22Rv1 (cell line): ENCODE measurements around the gene SYT6.

Experiments used
- H3K27ac ChIP-seq: fragments of 450-650 bp; 2 replicates; pipeline ENCODE4 v1.5.1; 2017
- CTCF ChIP-seq: fragments of 450-650 bp; IDR thresholded peaks from 2 replicates; pipeline ENCODE4 v1.5.1; 2017; ENCODE audit warnings: mild to moderate bottlenecking
- ZFX ChIP-seq: fragments of 450-650 bp; IDR thresholded peaks from 2 replicates; pipeline ENCODE4 v1.6.1; 2017; ENCODE audit warnings: antibody characterized with exemption, borderline replicate concordance

The SYT6 gene

GRCh38 chr1:114169509-114169908, 15.8 kb upstream of the SYT6 start:
- TF ChIP-seq CTCF (no peak), ZFX (no peak)
- H3K27ac ChIP-seq: no peak overlapping the region

GRCh38 chr1:114167226-114167625, 13.6 kb upstream of the SYT6 start:
- TF ChIP-seq ZFX: no peak
- no peak for TF ChIP-seq CTCF

GRCh38 chr1:114164840-114165543, 11.3 kb upstream of the SYT6 start:
- TF ChIP-seq CTCF: no peak
- TF ChIP-seq ZFX: no peak
- no peak overlapping the region for H3K27ac ChIP-seq

More at GRCh38 chr1:114167226-114167625, 13.6 kb upstream of the SYT6 start:
- no peak overlapping the region for H3K27ac ChIP-seq

GRCh38 chr1:114159941-114160340, 6.3 kb upstream of the SYT6 start:
- no peak overlapping the region for H3K27ac ChIP-seq
- TF ChIP-seq CTCF: no peak
- TF ChIP-seq ZFX: no peak

GRCh38 chr1:114157275-114157660, 3.6 kb upstream of the SYT6 start:
- no peak for TF ChIP-seq ZFX
- TF ChIP-seq CTCF: no peak
- H3K27ac ChIP-seq: no peak overlapping the region

GRCh38 chr1:114156538-114157274, 3.0 kb upstream of the SYT6 start:
- no peak for TF ChIP-seq CTCF
- no peak for TF ChIP-seq ZFX
- no peak overlapping the region for H3K27ac ChIP-seq

- TF ChIP-seq ZFX (no peak), CTCF (no peak)
- H3K27ac ChIP-seq: no peak overlapping the region
These were observed 2.0 kb upstream of the SYT6 start for GRCh38 chr1:114155706-114156105.
